A673 (cell line): ENCODE results near the gene OMG. TPM values are rescaled to one million over a fixed set of nuclear protein-coding genes. Genes with fewer than 3 reads are reported as not detected.

Experiments
- BruUV-seq: library from RNA; stranded (reverse); fragments of 400-500 nt; replicated peaks from 2 replicates; lab custom pipeline; 2021; lab: Mats Ljungman, UMichigan
- CTCF ChIA-PET: fragments of 300-600 bp; sonication (Branson Sonifier 250); formaldehyde crosslinking; loops from one replicate; lab custom pipeline; 2022; ENCODE audit warnings: antibody characterized with exemption; lab: Charles Lee
- POLR2A ChIA-PET: fragments of 300-600 bp; sonication (Branson Sonifier 250); formaldehyde crosslinking; loops from one replicate; lab custom pipeline; 2022; ENCODE audit warnings: antibody characterized with exemption; ENCODE audit not compliant: low non-redundant PET; lab: Charles Lee
- DNase-seq: peaks from one replicate; pipeline ENCODE4 v3.0.0-alpha.2; 2015; ENCODE audit warnings: low spot score
- H3K27ac ChIP-seq: fragments of 200-600 bp; sonication (generic); 2 replicates; pipeline ENCODE4 v1.5.1; 2016; ENCODE audit warnings: mixed run types, low read depth, mild to moderate bottlenecking, mixed read lengths, antibody characterized with exemption, low read length; ENCODE audit not compliant: poor library complexity, severe bottlenecking
- H3K27me3 ChIP-seq: fragments of 200-600 bp; sonication (generic); replicated peaks from 2 replicates; pipeline ENCODE4 v1.6.1; 2017; ENCODE audit warnings: mixed run types, low read depth, mild to moderate bottlenecking, mixed read lengths, antibody characterized with exemption, low read length; ENCODE audit not compliant: insufficient read depth, poor library complexity
- H3K36me3 ChIP-seq: fragments of 200-600 bp; sonication (generic); 2 replicates; pipeline ENCODE4 v1.6.1; 2016; ENCODE audit warnings: mixed run types, mild to moderate bottlenecking, mixed read lengths, antibody characterized with exemption, low read length; ENCODE audit not compliant: insufficient read depth, poor library complexity, severe bottlenecking
- H3K4me1 ChIP-seq: fragments of 200-600 bp; sonication (generic); 2 replicates; pipeline ENCODE4 v1.6.1; 2017; ENCODE audit warnings: mixed run types, mild to moderate bottlenecking, mixed read lengths, antibody characterized with exemption, low read length; ENCODE audit not compliant: insufficient read depth, poor library complexity, severe bottlenecking
- H3K4me3 ChIP-seq: fragments of 200-600 bp; sonication (generic); 2 replicates; pipeline ENCODE4 v1.5.1; 2016; ENCODE audit warnings: low read depth, mixed run types, mild to moderate bottlenecking, mixed read lengths, low read length; ENCODE audit not compliant: poor library complexity, severe bottlenecking
- H3K9me3 ChIP-seq: fragments of 200-600 bp; sonication (generic); 2 replicates; pipeline ENCODE4 v1.6.1; 2016; ENCODE audit warnings: mixed run types, low read depth, mild to moderate bottlenecking, mixed read lengths, antibody characterized with exemption, low read length; ENCODE audit not compliant: poor library complexity, severe bottlenecking
- EZH2 ChIP-seq: fragments of 200-600 bp; sonication (generic); IDR thresholded peaks from 2 replicates; pipeline ENCODE4 v1.6.1; 2017; ENCODE audit warnings: borderline replicate concordance, low read depth, mild to moderate bottlenecking, mixed read lengths, antibody characterized with exemption, low read length; ENCODE audit not compliant: poor library complexity, severe bottlenecking
- intact Hi-C: fragments of 100-400 bp; cut with micrococcal nuclease; formaldehyde crosslinking; loops from one replicate; pipeline ENCODE4 v1.10.0; 2022; ENCODE audit not compliant: unreplicated experiment
- total RNA-seq: library from RNA; stranded (reverse); gene quantifications from 2 replicates; pipeline ENCODE4 v1.2.3, GENCODE V29; 2021
- TF ChIP-seq, protein P1 (sequence below): fragments of 300-800, 200-600 bp; sonication (generic); conservative IDR thresholded peaks from 2 replicates; pipeline ENCODE4 v1.5.1; 2017; ENCODE audit warnings: low read depth, mild to moderate bottlenecking, antibody characterized with exemption, low read length, moderate library complexity, mixed read lengths

OMG gene
- total RNA-seq, 1 experiment from 2014 or later: not detected

DNA sequence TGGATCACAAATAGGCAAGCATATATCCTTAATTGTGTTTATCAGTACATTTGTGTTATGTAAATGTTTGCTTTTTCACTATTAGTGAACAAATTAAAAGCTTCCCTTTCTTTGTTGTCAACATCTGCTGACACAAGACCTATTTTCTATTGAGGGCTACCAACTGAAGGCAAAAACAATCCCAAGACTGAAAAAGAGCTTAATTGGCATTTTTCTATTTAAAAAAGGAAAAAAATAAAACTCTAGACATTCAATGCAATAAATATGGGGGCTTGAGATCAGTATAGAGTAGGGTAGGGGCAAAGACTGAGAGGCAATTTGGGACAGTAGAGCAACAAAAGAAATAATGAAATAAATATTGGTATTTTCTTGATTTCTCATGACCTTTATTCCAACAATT is 24.2 kb downstream of the OMG start:
- intact Hi-C loops: no loop called here
- Histone ChIP-seq H3K27me3 (no peaks in the 10 kb centered on the region), H3K4me1 (peaks cover 6% of the 10 kb centered on the region), H3K36me3 (no peaks in the 10 kb centered on the region), H3K9me3 (no peaks in the 10 kb centered on the region), H3K4me3 (no peak overlapping the region), H3K27ac (no peak overlapping the region)
- no TSS peak for BruUV-seq
- TF ChIP-seq, protein P1, sequence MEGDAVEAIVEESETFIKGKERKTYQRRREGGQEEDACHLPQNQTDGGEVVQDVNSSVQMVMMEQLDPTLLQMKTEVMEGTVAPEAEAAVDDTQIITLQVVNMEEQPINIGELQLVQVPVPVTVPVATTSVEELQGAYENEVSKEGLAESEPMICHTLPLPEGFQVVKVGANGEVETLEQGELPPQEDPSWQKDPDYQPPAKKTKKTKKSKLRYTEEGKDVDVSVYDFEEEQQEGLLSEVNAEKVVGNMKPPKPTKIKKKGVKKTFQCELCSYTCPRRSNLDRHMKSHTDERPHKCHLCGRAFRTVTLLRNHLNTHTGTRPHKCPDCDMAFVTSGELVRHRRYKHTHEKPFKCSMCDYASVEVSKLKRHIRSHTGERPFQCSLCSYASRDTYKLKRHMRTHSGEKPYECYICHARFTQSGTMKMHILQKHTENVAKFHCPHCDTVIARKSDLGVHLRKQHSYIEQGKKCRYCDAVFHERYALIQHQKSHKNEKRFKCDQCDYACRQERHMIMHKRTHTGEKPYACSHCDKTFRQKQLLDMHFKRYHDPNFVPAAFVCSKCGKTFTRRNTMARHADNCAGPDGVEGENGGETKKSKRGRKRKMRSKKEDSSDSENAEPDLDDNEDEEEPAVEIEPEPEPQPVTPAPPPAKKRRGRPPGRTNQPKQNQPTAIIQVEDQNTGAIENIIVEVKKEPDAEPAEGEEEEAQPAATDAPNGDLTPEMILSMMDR: no peak
- no peak for TF ChIP-seq EZH2
- no peak for DNase-seq
- CTCF ChIA-PET: no interaction called here
- POLR2A ChIA-PET: no interaction called here

DNA sequence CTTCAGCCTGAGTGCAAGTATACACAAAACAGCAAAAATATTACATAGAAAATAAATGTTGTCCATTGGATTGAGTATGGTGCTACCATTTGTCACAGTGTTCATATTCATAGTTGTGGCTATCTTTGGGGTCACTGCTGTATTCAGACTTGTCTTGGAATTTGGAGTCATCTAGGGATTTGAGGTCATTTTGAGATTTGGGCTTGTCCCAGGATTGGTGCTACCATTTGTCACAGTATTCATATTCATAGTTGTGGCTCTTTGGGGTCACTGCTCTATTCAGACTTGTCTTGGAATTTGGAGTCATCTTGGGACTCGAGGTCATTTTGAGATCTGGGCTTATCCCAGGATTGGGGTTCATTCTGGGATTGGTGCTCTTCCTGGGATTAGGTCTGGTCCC is 24.8 kb downstream of the OMG start:
- BruUV-seq: no TSS peak
- DNase-seq: no peak
- no peaks in the 10 kb centered on the region for H3K27me3 ChIP-seq
- TF ChIP-seq, protein P1: no peak
- TF ChIP-seq EZH2: no peak
- intact Hi-C loops: no loop called here
- POLR2A ChIA-PET: no interaction called here
- H3K27ac ChIP-seq: no peak overlapping the region
- CTCF ChIA-PET: no interaction called here
- no peaks in the 10 kb centered on the region for H3K9me3 ChIP-seq
- no peak overlapping the region for H3K4me3 ChIP-seq
- no peaks in the 10 kb centered on the region for H3K36me3 ChIP-seq
- H3K4me1 ChIP-seq: peaks cover 6% of the 10 kb centered on the region

DNA sequence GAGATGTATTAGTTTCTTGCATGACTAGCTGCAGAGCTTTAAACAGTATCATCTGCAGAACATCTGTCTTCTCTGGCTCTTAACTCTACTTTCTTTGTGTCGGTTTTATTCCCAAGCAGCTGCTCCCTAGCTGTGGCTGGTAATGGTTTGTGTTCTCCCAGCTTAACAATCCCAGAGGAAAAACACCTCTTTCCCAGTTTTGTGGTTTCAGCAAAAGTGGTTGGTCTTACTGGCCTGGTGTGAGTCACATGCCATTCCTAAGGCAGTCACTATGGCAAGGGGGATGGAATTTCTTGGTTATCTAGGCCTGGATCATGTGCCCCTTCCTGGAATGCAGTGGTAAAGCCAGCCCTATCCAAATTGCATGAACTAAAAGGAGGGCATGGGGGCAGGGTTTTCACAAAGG is 27.5 kb downstream of the OMG start:
- DNase-seq: peak; percentile 4
- TF ChIP-seq EZH2: no peak
- TF ChIP-seq, protein P1: no peak
- Histone ChIP-seq H3K4me1 (peaks cover 6% of the 10 kb centered on the region), H3K27me3 (no peaks in the 10 kb centered on the region), H3K27ac (no peak overlapping the region), H3K9me3 (no peaks in the 10 kb centered on the region), H3K4me3 (no peak overlapping the region), H3K36me3 (no peaks in the 10 kb centered on the region)
- CTCF ChIA-PET: no interaction called here
- intact Hi-C loops: no loop called here
- BruUV-seq: no TSS peak
- POLR2A ChIA-PET: no interaction called here
